Omental fat pad (tissue), 4 donors: ENCODE data around the gene ZNF783. TPM values are rescaled to one million over a fixed set of nuclear protein-coding genes. Genes with fewer than 3 reads are reported as not detected.

Experiments
- ATAC-seq: fragments of 150-250 bp; one replicate; pipeline ENCODE4 v1.9.1; 2016; ENCODE audit warnings: mild to moderate bottlenecking, moderate library complexity; ENCODE audit not compliant: low FRiP score
- DNase-seq: peaks from one replicate; pipeline ENCODE4 v3.0.0-alpha.2; 2019; ENCODE audit warnings: low spot score
- CTCF ChIP-seq, 3 donors: fragments of 450-650 bp; IDR thresholded peaks; one replicate each; pipeline ENCODE4 v1.5.1; 2016 to 2017; ENCODE audit warnings: antibody characterized with exemption in 3 of 3, mild to moderate bottlenecking in 3 of 3, moderate library complexity in 2 of 3
- total RNA-seq, 4 donors: library from RNA; depleted of rRNA; stranded (reverse); fragments of >200 nt; gene quantifications; one replicate each; pipeline ENCODE4 v1.1.0, GENCODE V29; 2016

The ZNF783 gene
- total RNA-seq, 4 donors from 2014 or later = 9.7 to 24.6 (median 15.9) TPM

DNA sequence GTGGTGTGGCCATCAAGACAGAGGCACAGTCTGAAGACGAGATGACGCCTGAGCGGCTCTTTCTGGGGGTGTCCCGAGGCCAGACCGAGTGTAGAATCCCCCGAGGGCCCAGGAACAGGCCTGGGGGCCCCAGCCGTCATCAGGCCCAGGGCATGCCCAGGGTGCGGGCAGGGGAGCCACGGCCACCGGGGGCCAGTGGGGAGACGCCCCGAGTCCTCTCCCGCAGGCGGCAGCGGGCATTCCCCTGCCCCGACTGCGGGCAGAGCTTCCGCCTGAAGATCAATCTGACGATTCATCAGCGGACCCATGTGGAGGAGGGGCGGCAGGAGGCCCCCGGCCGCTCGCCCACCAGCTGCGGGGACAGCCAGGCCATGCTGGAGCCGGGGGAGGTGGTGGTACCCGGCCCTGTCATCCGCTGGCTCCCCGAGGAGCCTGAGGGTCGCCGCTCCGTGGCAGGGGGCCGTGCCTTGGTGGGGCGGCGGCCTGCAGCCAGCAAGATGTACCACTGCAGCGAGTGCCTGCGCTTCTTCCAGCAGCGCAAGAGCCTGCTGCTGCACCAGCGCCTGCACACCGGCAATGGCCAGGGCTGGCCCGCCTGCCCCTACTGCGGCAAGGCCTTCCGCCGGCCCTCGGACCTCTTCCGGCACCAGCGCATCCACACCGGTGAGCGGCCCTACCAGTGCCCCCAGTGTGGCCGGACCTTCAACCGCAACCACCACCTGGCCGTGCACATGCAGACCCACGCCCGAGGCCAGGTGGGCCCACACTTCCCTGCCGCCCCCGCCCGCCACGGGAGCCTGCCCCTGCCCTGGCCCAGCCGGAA, 19.7 kb downstream of the ZNF783 start:
- DNase-seq (no peak), ATAC-seq (no peak)
- TF ChIP-seq CTCF (IDR thresholded peaks at IDR 0.05) = no peak

DNA sequence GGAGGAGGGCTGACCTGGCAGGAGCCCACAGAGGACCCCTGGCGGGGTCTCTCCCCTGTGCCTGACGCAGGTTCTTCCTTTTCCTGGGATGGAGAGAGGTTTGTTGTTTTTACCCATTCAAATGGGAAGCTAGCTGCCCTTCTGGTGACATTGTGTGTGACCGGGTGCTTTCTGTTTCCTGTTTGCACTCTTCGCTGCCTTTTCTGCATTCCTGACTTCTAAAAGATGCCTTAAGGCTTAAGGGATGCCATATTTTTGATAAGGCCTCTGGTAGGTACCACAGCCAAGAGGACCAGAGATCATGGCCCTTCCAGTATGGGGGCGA, 20.3 kb downstream of the ZNF783 start:
- TF ChIP-seq CTCF (IDR thresholded peaks at IDR 0.05) = no peak
- no peak for DNase-seq
- no peak for ATAC-seq

DNA sequence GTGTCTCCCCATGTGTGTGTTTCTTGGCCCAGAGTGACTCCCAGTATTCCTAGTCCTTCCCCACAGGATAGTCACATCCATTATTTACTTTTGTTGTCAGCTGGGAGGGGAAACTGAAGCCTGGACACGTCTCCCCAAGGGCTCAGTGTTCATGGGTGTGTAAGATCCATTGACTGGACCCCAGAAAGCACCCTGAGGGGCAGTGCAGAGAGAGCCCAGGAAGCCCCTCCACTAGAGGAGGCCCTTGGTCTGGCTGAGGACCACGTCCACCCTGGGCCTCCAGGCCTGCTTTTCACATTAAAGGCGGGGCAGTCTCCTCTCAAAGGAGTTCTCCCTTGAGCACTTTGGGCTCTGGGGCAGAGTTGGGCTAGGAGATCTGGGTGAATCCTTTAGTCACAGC, 21.3 kb downstream of the ZNF783 start:
- no peak for DNase-seq
- no peak for ATAC-seq
- no peak for TF ChIP-seq CTCF (IDR thresholded peaks at IDR 0.05)

- no peak for DNase-seq
- TF ChIP-seq CTCF (IDR thresholded peaks at IDR 0.05) = no peak
- no peak for ATAC-seq
Observed at GRCh38 chr7:149284343-149284742, 22.3 kb downstream of the ZNF783 start.

DNA sequence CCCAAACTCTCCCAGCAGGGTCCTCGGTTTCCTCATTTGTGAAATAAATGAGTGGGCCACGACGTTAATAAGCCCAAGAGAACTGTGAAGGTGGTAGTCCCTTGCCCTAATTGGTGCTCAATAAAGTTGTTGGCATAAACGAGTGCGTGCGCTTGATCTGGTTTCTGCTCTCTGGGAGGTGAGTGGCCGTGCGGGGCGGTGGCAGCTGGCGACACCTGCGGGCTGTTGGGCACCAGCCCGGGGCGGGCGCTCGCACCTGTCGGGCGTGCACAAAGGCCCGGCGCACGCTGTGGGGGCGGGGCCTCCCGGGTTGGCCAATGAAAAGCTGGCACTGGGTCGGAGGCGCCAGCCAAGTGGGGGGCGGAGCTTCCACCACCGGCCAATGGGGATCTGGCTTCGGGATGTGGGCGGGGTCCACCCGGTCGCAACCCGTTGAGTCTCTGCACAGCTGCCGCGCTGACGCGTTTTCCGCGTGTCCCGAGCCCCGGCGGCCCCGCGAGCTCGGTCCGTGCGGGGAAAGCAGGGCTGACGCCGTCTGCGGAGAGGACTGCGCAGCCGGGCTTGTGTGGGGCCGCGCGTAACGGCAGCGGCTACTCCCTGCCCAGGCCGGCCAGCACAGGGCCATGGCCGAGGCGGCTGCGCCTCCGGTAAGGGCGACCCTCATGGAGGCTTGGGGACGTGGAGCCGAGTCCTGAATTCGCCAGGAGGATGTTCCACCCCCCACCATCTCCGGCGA, 23.0 kb downstream of the ZNF783 start:
- ATAC-seq (peak; percentile 95), DNase-seq (peak; percentile 84)
- no peak for TF ChIP-seq CTCF (IDR thresholded peaks at IDR 0.05)

GRCh38 chr7:149285603-149286002, 23.6 kb downstream of the ZNF783 start:
- no peak for TF ChIP-seq CTCF (IDR thresholded peaks at IDR 0.05)
- no peak for ATAC-seq

More at GRCh38 chr7:149285603-149286002, 23.6 kb downstream of the ZNF783 start:
- no peak for DNase-seq
